AG08395 (cell line): Measurements from ENCODE around the gene PLCD3.
A peak's percentile ranks its signal among the peaks of the same experiment; 100 is the strongest.

ENCODE experiments used
- DNase-seq: peaks from one replicate; pipeline ENCODE4 v3.0.0; 2012; ENCODE audit warnings: mixed read lengths, low spot score

PLCD3 gene

DNA sequence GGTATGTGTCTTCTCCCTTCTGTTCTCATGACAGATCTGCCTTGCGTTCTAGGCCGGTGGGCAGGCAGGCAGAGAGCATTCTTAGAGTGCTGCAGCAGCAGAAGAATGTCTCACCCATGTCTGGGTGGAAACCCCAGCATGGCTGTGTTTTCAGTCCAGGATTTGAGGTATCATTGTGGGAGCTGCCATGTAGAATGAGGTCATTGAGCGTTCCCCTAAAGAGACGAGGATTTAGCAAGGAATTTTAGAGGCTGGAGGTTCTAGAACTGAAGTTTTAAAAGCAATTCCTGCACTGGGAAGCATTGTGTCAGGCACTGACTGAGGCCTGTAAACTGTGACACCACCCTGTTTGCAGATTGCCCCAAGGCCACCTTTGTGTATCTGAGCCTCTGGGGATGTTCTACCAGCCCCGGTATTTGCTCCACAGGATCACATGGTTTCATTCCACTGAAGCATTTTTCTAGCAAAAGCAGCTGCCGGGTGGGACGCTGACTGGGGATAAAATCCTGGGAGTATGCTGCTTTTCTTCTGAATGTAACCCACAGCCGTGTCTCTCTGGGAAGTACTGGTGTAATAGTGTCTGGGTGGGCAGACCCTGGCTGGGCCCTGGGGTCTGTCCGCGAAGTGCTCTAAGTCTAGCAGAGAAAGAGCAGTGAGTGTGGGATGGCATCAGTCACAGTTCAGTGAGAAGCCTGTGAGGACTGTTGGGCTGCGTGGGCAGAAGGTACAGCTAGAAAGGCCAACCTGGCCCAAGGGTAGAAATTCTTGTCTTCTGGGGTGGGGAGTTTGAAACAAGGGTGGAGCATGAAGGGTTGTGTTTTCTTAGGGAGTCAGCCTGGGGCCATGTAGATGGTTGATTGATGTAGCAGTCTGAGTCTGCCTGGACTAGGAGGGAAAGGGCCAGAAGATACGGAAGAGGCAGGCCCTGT lies 30.2 kb downstream of the PLCD3 start:
- DNase-seq = no peak

DNA sequence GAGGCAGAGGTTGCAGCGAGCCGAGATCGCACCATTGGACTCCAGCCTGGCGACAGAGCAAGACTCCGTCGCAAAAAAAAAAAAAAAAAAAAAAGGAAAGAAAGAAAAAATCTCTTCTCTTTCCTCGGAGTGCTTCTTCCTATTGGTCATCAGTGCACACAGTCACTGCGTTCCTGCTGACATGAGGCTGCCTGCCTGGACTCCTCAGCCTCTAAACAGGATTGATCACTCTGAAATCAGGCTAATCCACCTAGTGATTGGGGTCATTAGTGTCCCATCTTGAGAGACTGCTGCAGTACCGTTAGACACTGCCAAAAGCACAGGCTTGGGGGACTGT lies 30.8 kb downstream of the PLCD3 start:
- no peak for DNase-seq

GRCh38 chr17:45098869-45099616 lies 33.3 kb downstream of the PLCD3 start:
- DNase-seq = peak; percentile 92

DNA sequence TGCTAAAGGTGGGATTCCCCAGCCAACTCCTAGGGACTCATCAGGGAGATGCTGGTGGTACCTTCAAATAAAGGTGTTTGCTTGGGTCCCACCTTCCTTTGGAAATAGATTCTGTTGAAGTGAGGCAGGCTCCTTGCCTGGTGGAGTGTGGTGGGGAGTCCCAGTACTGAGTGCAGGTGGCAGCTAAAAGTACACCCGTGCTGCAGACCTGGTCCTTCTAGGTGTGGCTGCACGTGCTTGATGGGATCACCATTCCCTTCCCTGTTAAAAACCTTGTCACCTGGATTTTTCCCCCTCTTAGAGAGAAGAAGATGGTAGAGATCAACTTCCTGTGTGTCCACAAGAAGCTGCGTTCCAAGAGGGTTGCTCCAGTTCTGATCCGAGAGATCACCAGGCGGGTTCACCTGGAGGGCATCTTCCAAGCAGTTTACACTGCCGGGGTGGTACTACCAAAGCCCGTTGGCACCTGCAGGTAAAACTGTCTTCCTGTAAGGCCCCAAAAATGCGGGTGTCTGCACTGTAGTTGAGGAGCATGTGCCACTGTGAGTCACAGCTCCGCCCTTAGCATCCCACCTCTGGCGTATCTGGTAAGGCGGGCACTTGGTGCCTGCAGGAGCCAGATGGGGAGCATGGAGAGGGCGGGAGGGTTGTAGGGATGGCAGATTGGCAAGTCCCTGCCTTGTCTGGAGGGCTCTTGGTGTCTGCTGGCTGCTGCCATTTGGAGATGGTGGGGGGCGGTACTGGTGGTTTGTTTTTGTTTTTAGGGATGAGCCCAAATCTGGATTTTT lies 34.0 kb downstream of the PLCD3 start:
- no peak for DNase-seq

GRCh38 chr17:45096926-45097325 lies 35.4 kb downstream of the PLCD3 start:
- no peak for DNase-seq

GRCh38 chr17:45096141-45096540 lies 36.2 kb downstream of the PLCD3 start:
- DNase-seq = peak; percentile 50

- DNase-seq = no peak
Observed at GRCh38 chr17:45093444-45094110, 38.7 kb downstream of the PLCD3 start.

GRCh38 chr17:45092911-45093430 lies 39.3 kb downstream of the PLCD3 start:
- DNase-seq = peak; percentile 99

- no peak for DNase-seq
Observed at GRCh38 chr17:45091778-45092425, 40.4 kb downstream of the PLCD3 start.

- no peak for DNase-seq
Observed at GRCh38 chr17:45090711-45091110, 41.6 kb downstream of the PLCD3 start.

DNA sequence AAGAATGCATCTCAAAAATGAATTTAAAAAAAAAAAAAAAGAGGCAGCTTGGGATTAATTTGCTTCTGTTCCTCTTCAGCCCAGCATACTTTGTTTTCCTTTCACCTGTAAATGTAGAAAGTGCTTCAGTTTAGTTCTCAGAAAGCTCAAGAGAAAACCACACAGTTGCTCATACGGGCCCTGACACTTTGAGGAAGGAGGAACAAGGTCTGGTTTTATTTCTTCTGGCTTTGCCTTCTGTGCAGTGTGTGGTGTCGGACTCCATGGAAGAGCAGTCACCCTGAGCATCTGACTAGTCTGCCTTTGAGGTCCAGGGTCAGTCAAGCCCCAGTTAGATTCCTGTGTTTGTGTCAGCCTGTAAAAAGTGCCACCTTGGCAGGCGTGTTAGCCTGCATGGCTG lies 43.6 kb downstream of the PLCD3 start:
- DNase-seq = no peak

DNA sequence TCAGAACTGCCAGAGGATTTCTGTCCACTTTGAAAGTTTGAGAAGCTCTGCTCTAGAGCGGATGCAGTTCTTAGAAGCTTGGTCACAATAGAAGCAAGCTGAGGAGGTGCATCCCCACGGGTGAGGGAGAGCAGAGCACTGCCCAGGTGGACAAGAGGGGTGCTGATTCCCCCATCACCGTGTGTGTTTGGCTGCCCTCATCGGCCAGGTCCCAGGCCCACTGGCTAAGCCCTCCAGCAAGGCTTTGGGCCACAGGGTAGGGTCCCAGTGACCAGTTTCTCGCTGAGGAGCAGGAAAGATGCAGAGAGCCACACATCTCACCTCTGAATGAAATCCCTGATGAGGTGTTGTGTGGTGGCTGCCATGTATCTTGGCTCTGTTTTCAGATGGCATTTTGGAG lies 44.3 kb downstream of the PLCD3 start:
- no peak for DNase-seq

- DNase-seq = no peak
Observed at GRCh38 chr17:45087504-45087975, 44.8 kb downstream of the PLCD3 start.

GRCh38 chr17:45086865-45087503 lies 45.3 kb downstream of the PLCD3 start:
- no peak for DNase-seq

DNA sequence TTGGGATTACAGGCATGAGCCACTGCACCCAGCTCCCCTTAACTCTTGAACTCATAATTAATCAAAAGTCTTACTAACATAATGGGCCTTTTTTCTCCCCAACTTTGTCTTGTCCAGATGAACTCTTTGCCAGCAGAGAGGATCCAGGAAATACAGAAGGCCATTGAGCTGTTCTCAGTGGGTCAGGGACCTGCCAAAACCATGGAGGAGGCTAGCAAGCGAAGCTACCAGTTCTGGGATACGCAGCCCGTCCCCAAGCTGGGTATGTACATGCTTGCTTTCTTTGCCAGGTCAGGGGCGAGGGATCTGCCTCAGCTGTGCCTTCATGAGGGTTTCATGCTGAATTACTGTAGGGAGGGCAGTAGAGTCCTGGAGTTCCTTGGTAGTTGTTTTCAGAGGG lies 45.9 kb downstream of the PLCD3 start:
- no peak for DNase-seq

- DNase-seq = no peak
Observed at GRCh38 chr17:45081047-45081703, 51.1 kb downstream of the PLCD3 start.

- no peak for DNase-seq
Observed at GRCh38 chr17:45077643-45078042, 54.7 kb downstream of the PLCD3 start.

- peak; percentile 72 for DNase-seq
Observed at GRCh38 chr17:45073414-45074070, 58.8 kb downstream of the PLCD3 start.

GRCh38 chr17:45070809-45071208 lies 61.5 kb downstream of the PLCD3 start:
- no peak for DNase-seq
